Measurements from ENCODE around the gene NCOR1.

NCOR1 gene

DNA sequence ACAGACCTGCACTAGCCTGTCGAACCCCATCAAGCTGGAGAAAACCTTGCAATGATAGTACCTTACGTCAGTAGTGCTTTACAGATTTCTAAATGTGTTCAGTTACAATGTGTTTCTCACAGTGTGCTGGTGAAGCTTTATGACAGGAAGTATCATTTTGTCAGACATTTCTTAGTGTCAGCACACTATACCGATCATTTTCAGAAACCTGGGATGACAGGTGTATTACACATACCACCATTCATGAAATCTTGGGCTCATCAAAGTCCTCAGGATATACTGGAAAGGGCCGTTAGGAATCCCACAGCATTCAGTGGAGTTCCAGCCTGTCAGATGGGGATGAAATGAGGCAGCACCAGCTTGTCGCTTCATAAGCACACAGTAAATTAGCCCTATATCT, 188.4 kb downstream of the NCOR1 start:
- DNase-seq (ENCODE audit: low read depth) = no peak

DNA sequence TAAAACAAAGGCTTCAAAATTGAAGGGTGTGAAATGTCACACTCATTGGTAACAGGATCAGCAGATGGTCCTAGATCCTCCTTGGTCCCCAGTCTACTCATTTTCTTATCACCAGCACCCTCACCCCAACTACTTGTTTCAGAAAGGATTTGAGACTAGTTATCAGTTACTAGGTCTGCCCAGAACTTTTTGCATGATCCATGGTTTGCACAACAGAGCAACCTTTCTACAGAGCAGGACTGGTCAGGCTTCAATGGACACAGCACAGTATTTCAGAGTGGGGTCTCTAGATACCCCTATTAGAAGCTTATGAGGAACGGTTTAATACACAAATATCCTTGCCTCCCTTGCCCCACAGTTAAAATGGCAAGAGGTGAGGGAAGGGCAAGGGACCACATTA, 190.1 kb downstream of the NCOR1 start:
- no peak for DNase-seq (ENCODE audit: low read depth)

- DNase-seq (ENCODE audit: low read depth) = no peak
Measured at GRCh38 chr17:16023881-16024280, 191.5 kb downstream of the NCOR1 start.

DNA sequence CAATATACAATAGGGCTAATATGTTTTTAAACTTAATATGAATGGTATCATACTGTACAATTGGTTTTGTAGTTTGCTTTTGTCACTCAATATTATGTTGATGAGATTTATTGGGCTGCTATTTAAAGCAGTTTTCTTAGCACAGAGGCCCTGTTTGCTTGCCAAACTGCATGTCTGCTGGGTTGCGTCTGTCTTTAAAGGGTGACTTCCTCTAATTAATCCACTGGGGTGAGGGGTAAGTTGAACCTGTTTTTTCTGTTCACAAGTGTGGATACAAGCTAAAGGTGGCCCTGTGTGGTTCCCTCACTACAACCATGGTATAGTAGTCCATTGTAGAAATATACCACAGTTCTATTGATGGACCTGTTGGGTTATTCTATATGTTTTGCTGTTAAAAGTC, 196.0 kb downstream of the NCOR1 start:
- no peak for DNase-seq (ENCODE audit: low read depth)

DNA sequence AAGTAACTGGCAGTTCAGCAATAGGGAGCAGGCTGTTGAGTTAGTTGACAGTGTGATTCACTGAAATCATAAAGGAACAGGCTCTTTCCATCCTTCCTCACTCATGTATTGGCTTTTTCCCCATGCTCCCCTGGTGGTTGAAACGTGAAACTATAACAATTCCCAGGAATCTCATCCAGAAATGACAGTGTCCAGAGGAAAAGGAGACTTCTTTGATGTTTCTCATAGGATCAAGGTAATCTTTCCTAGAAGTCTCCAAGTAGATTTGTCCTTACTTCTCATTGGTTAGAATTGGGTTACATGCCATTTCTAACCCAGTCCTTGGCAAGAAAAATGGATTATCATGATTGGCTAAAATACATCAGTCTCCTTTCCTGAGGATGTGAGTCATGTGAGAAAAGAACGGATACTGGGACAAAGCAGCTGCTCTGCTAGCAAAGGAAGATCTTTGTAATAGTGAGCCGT, 201.4 kb downstream of the NCOR1 start:
- no peak for DNase-seq (ENCODE audit: low read depth)

- no peak for DNase-seq (ENCODE audit: low read depth)
Measured at GRCh38 chr17:16007439-16007838, 207.9 kb downstream of the NCOR1 start.

- no peak for DNase-seq (ENCODE audit: low read depth)
Measured at GRCh38 chr17:16005636-16006035, 209.7 kb downstream of the NCOR1 start.

DNA sequence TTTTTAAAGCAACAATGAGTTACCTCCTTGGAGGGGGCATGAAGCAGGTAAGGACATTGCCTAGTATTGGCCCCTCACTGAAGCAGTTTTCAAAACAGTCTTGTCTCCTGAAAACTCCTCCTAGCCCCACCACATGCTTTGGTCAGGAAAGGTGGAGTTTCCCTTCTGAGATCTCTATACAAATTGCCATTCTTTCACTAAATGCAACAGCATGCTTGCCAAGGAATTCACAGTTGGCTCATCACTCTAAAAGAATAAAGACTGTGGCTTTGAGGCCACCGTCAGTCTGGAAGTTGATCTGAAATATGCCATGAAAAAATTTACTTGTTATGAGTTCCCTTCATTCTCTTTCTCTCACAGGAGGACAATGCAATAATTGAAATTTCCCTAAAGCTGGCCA, 211.5 kb downstream of the NCOR1 start:
- no peak for DNase-seq (ENCODE audit: low read depth)

GRCh38 chr17:16002708-16003260, 212.6 kb downstream of the NCOR1 start:
- no peak for DNase-seq (ENCODE audit: low read depth)

GRCh38 chr17:16001226-16001897, 214.0 kb downstream of the NCOR1 start:
- no peak for DNase-seq (ENCODE audit: low read depth)

DNA sequence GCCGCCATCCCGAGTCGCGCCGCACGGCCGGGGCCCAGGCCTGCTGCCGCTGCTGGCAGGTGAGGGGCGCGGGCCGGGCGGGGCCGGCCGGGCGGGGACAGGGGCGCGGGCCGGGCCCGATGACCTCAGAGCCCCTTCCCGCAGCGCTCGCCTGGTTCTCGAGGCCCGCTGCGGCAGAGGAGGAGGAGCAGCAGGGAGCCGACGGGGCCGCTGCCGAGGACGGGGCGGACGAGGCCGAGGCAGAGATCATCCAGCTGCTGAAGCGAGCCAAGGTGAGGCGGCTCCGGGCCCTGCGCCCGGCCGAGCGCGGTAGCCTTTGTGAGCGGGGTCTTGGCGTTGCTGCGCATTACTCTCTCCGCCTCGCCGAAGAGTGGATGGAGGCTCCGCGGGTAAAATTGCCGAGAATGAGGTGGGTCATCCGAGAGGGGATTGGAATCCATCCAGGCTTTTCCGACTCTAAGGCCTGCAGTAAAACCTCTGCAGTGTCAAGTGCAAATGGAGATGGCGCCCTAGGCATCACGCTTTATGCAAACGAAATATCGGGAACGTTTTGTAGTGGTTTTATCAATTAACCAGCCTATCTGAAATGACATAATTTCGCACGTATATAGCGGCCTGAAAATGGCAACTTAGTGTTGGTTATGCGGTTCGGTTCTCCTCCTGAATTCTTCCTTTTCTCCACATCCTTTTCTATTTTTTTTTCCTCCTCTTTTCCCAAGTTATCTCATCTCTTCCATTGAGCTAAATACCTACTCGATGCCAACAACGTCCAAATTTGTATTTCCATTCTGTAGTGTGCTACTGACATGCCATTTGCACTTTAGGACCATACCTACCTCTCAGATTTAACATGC, 215.1 kb downstream of the NCOR1 start:
- DNase-seq (ENCODE audit: low read depth) = no peak

DNA sequence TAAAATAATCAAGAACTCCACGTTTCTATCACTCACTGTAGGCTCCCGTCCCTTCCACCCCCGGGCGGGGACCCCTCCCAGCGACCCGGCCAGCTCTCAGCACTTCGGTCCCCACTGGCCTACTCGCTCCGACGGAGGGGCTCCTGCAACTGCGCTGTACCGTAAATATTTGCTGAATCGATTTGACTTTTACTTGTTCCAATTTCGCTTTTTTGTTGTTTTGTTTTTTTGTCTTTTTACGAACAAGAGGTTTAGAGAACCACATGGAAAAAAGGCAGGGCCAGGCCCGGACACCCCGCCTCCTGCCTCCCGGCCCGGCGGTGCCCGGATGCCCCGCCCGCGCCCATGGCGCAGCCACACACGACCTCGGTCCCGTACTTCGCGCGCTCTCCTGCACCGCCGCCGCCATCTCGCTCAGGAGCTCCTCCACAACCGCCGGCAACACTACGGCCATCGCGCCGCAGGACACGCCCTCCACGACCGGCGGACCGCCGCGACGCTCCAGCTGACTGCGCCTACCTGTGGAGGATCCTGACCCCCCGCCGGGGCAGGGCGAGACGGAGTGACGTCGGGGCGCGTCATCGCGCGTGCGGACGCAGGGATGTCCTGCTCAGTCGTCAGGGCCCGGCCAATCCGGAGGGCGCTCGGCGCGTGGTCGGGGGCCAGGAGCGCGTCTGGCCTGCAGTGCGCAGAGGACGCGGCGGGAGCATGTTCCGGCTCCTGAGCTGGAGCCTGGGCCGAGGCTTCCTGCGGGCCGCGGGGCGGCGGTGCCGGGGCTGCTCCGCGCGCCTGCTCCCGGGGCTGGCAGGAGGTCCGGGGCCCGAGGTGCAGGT, 216.0 kb downstream of the NCOR1 start, which contains the start of the genes TTC19 and ZSWIM7:
Gene TTC19, plus strand, starts transcription at position 684 of the 833 bp plus-strand sequence. Its CDS starts 25 bp downstream, at position 709.
Gene ZSWIM7, minus strand, starts transcription at position 564 of the 833 bp plus-strand sequence. Its CDS starts 110 bp downstream, at position 454.
- peak; percentile 95 for DNase-seq (ENCODE audit: low read depth)

DNA sequence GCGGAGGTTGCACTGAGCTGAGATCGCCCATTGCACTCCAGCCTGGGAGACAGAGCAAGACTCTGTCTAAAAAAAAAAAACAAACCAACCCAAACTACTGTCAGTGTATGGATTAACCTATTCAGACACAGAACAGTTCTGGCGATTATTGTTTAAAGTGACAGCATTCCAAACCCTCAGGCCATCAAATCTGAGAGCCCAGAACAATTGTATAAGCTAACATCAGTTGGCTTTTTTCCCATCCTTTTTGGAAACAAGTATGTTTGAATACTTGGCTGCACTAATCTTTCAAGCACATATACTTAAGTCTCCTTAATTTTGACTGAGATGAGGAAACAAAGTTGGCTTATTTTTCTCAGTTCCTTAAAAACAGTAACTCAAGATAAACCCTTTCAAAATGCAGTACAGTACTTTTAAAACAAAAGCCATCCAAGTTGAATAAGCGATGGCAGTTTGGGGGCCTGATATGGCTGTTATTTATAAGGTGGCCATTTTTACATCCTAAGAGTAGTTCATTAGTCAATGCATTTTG, 217.2 kb downstream of the NCOR1 start:
- DNase-seq (ENCODE audit: low read depth) = no peak

GRCh38 chr17:15996322-15996721, 219.0 kb downstream of the NCOR1 start:
- no peak for DNase-seq (ENCODE audit: low read depth)

GRCh38 chr17:15981646-15982580, 233.4 kb downstream of the NCOR1 start:
- no peak for DNase-seq (ENCODE audit: low read depth)

GRCh38 chr17:15981208-15981607, 234.1 kb downstream of the NCOR1 start:
- DNase-seq (ENCODE audit: low read depth) = no peak
